ENCODE data around the gene RNU1-3.
"Not testable (repeated sequence)": the region's sequence is repeated elsewhere in the genome, so short reads cannot be mapped to it uniquely, and the experiment has no call there.

Gene RNU1-3

DNA sequence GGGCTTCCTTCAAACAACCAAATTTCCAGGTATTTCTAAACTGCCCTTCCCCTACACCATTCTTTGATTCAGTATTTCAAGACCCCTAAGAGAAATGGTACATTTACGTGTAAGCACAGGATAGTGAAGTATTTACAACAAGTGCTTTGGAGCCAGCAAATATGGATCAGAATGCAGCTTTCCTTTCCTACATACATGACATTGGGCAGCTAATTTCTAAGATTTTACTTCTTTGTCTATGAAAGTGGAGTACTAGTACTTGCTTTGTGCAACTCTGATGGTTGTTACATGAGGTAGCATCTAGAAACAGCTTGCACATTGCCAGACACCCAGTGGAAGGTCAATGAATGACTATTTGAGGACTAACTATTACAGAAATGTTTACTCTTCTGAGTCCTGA is 15.2 kb downstream of the RNU1-3 start:
- not testable (repeated sequence) for H3K27ac ChIP-seq (ENCODE audit: low read length, poor library complexity, severe bottlenecking); H3K4me3 ChIP-seq (ENCODE audit: insufficient read depth in 1 of 2, low read depth in 1 of 2, low read length in 2 of 2); H3K9me3 ChIP-seq (ENCODE audit: control insufficient read depth, low read length); H3K4me2 ChIP-seq (ENCODE audit: low read length, poor library complexity, severe bottlenecking); H4K8ac ChIP-seq (ENCODE audit: low read length); H2AFZ ChIP-seq (ENCODE audit: low read depth, low read length); H3K27me3 ChIP-seq (ENCODE audit: control insufficient read depth in 1 of 2, insufficient read depth in 1 of 2, low read length in 2 of 2); H3K36me3 ChIP-seq (ENCODE audit: control insufficient read depth in 1 of 2, insufficient read depth in 2 of 2, low read depth in 1 of 2, low read length in 2 of 2); H4K91ac ChIP-seq (ENCODE audit: low read length); H2BK5ac ChIP-seq (ENCODE audit: low read depth, low read length, poor library complexity, severe bottlenecking); H3K4me1 ChIP-seq (ENCODE audit: control insufficient read depth, insufficient read depth, low read depth, low read length); H3K18ac ChIP-seq (ENCODE audit: low read depth in 1 of 2, low read length in 2 of 2); DNase-seq; H2BK15ac ChIP-seq (ENCODE audit: low read depth, poor library complexity, severe bottlenecking); H3K23ac ChIP-seq (ENCODE audit: low read length in 2 of 2); H2BK12ac ChIP-seq (ENCODE audit: low read length in 2 of 2); H3K9ac ChIP-seq (ENCODE audit: low read length); H3K4ac ChIP-seq (ENCODE audit: low read depth in 1 of 2, low read length in 2 of 2); H3K79me1 ChIP-seq (replicated peaks; ENCODE audit: low read length, poor library complexity, severe bottlenecking); H3K14ac ChIP-seq (ENCODE audit: low read length in 2 of 2); H2BK120ac ChIP-seq (ENCODE audit: low read depth, low read length); H2AK5ac ChIP-seq (ENCODE audit: low read length, severe bottlenecking)
- WGBS, result 100% methylated on average over 1 of the region's 1 CpG

DNA sequence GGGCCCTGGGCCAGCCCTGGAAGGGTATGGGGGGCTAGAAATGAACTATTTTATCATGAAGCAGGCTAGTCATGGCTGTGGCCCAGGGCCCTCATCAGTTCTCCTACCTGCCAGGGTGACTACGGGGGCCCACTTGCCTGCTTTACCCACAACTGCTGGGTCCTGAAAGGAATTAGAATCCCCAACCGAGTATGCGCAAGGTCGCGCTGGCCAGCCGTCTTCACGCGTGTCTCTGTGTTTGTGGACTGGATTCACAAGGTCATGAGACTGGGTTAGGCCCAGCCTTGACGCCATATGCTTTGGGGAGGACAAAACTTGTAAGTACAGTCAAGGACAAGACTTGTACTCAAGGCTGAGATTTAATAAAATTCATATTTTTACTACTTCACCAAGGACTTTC is 16.8 kb downstream of the RNU1-3 start:
- H3K4me3 ChIP-seq (ENCODE audit: insufficient read depth in 1 of 2, low read depth in 1 of 2, low read length in 2 of 2); H3K14ac ChIP-seq (ENCODE audit: low read length in 2 of 2); H3K23ac ChIP-seq (ENCODE audit: low read length in 2 of 2); H3K4me1 ChIP-seq (ENCODE audit: control insufficient read depth, insufficient read depth, low read depth, low read length); H2BK5ac ChIP-seq (ENCODE audit: low read depth, low read length, poor library complexity, severe bottlenecking); H4K8ac ChIP-seq (ENCODE audit: low read length); H2BK12ac ChIP-seq (ENCODE audit: low read length in 2 of 2); H2AK5ac ChIP-seq (ENCODE audit: low read length, severe bottlenecking); H2BK120ac ChIP-seq (ENCODE audit: low read depth, low read length); H2BK15ac ChIP-seq (ENCODE audit: low read depth, poor library complexity, severe bottlenecking); H3K4me2 ChIP-seq (ENCODE audit: low read length, poor library complexity, severe bottlenecking); H3K79me1 ChIP-seq (replicated peaks; ENCODE audit: low read length, poor library complexity, severe bottlenecking); DNase-seq; H3K9ac ChIP-seq (ENCODE audit: low read length); H4K91ac ChIP-seq (ENCODE audit: low read length); H2AFZ ChIP-seq (ENCODE audit: low read depth, low read length); H3K36me3 ChIP-seq (ENCODE audit: control insufficient read depth in 1 of 2, insufficient read depth in 2 of 2, low read depth in 1 of 2, low read length in 2 of 2); H3K27ac ChIP-seq (ENCODE audit: low read length, poor library complexity, severe bottlenecking); H3K18ac ChIP-seq (ENCODE audit: low read depth in 1 of 2, low read length in 2 of 2); H3K9me3 ChIP-seq (ENCODE audit: control insufficient read depth, low read length); H3K4ac ChIP-seq (ENCODE audit: low read depth in 1 of 2, low read length in 2 of 2): not testable (repeated sequence)
- peaks cover 5 to 11% of the 10 kb centered on the region in 2 experiments for H3K27me3 ChIP-seq (ENCODE audit: control insufficient read depth in 1 of 2, insufficient read depth in 1 of 2, low read length in 2 of 2)
- 86% methylated on average over 6 of the region's 9 CpGs for WGBS

DNA sequence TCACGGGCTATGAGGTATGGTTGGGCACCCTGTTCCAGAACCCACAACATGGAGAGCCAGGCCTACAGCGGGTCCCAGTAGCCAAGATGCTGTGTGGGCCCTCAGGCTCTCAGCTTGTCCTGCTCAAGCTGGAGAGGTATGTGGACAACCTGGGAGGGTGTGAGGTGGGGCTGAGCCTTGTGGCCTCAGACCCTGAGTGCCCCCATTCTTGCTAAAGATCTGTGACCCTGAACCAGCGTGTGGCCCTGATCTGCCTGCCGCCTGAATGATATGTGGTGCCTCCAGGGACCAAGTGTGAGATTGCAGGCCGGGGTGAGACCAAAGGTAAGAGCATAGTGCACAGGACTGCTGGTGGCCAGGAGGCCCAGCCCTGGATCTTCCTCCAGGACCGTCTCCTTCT is 17.4 kb downstream of the RNU1-3 start:
- H2BK15ac ChIP-seq (ENCODE audit: low read depth, poor library complexity, severe bottlenecking); H3K4me3 ChIP-seq (ENCODE audit: insufficient read depth in 1 of 2, low read depth in 1 of 2, low read length in 2 of 2); H2AFZ ChIP-seq (ENCODE audit: low read depth, low read length); H3K4me1 ChIP-seq (ENCODE audit: control insufficient read depth, insufficient read depth, low read depth, low read length); H4K8ac ChIP-seq (ENCODE audit: low read length); H2BK12ac ChIP-seq (ENCODE audit: low read length in 2 of 2); H3K9ac ChIP-seq (ENCODE audit: low read length); H3K79me1 ChIP-seq (replicated peaks; ENCODE audit: low read length, poor library complexity, severe bottlenecking); DNase-seq; H3K27ac ChIP-seq (ENCODE audit: low read length, poor library complexity, severe bottlenecking); H3K36me3 ChIP-seq (ENCODE audit: control insufficient read depth in 1 of 2, insufficient read depth in 2 of 2, low read depth in 1 of 2, low read length in 2 of 2); H3K23ac ChIP-seq (ENCODE audit: low read length in 2 of 2); H4K91ac ChIP-seq (ENCODE audit: low read length); H3K9me3 ChIP-seq (ENCODE audit: control insufficient read depth, low read length); H3K18ac ChIP-seq (ENCODE audit: low read depth in 1 of 2, low read length in 2 of 2); H2AK5ac ChIP-seq (ENCODE audit: low read length, severe bottlenecking); H3K4me2 ChIP-seq (ENCODE audit: low read length, poor library complexity, severe bottlenecking); H2BK120ac ChIP-seq (ENCODE audit: low read depth, low read length); H3K4ac ChIP-seq (ENCODE audit: low read depth in 1 of 2, low read length in 2 of 2); H3K14ac ChIP-seq (ENCODE audit: low read length in 2 of 2); H2BK5ac ChIP-seq (ENCODE audit: low read depth, low read length, poor library complexity, severe bottlenecking): not testable (repeated sequence)
- WGBS, result 86% methylated on average over 3 of the region's 6 CpGs
- H3K27me3 ChIP-seq (ENCODE audit: control insufficient read depth in 1 of 2, insufficient read depth in 1 of 2, low read length in 2 of 2), result peaks cover 5 to 11% of the 10 kb centered on the region in 2 experiments

DNA sequence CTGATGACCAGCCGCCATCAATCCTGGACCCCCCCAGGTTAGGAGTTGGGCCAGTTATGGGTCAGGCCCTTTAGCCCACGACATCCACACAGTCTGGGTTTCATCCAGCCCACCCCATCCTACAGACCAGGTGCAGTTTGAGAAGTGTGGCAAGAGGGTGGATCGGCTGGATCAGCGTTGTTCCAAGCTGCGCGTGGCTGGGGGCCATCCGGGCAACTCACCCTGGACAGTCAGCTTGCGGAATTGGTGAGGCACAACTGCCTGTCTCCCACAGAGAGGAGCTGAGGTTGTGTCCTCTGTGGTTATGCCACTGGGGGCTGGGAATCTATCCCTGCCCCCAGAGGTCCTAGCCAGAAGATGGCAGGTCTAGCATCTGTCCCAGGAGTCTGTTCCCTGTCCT is 18.0 kb downstream of the RNU1-3 start:
- H2BK15ac ChIP-seq (ENCODE audit: low read depth, poor library complexity, severe bottlenecking); H3K27ac ChIP-seq (ENCODE audit: low read length, poor library complexity, severe bottlenecking); H3K23ac ChIP-seq (ENCODE audit: low read length in 2 of 2); H2AFZ ChIP-seq (ENCODE audit: low read depth, low read length); H3K18ac ChIP-seq (ENCODE audit: low read depth in 1 of 2, low read length in 2 of 2); DNase-seq; H2BK12ac ChIP-seq (ENCODE audit: low read length in 2 of 2); H3K4me2 ChIP-seq (ENCODE audit: low read length, poor library complexity, severe bottlenecking); H3K14ac ChIP-seq (ENCODE audit: low read length in 2 of 2); H3K79me1 ChIP-seq (replicated peaks; ENCODE audit: low read length, poor library complexity, severe bottlenecking); H3K4ac ChIP-seq (ENCODE audit: low read depth in 1 of 2, low read length in 2 of 2); H2AK5ac ChIP-seq (ENCODE audit: low read length, severe bottlenecking); H4K8ac ChIP-seq (ENCODE audit: low read length); H4K91ac ChIP-seq (ENCODE audit: low read length); H2BK5ac ChIP-seq (ENCODE audit: low read depth, low read length, poor library complexity, severe bottlenecking); H2BK120ac ChIP-seq (ENCODE audit: low read depth, low read length); H3K4me3 ChIP-seq (ENCODE audit: insufficient read depth in 1 of 2, low read depth in 1 of 2, low read length in 2 of 2); H3K9ac ChIP-seq (ENCODE audit: low read length); H3K36me3 ChIP-seq (ENCODE audit: control insufficient read depth in 1 of 2, insufficient read depth in 2 of 2, low read depth in 1 of 2, low read length in 2 of 2); H3K9me3 ChIP-seq (ENCODE audit: control insufficient read depth, low read length): not testable (repeated sequence)
- WGBS, result no CpG with 5 or more reads among the region's 8 CpGs
- peaks cover 12% of the 10 kb centered on the region for H3K4me1 ChIP-seq (ENCODE audit: control insufficient read depth, insufficient read depth, low read depth, low read length)
- peaks cover 5 to 11% of the 10 kb centered on the region in 2 experiments for H3K27me3 ChIP-seq (ENCODE audit: control insufficient read depth in 1 of 2, insufficient read depth in 1 of 2, low read length in 2 of 2)

Data from mesenchymal stem cell (in vitro differentiated cells and primary cell).